GM04503 (cell line): Measurements from ENCODE around the gene HUNK.
A peak's percentile ranks its signal among the peaks of the same experiment; 100 is the strongest.

Experiments
- DNase-seq: peaks from one replicate; pipeline ENCODE4 v3.0.0-alpha.2; 2012; ENCODE audit warnings: low read depth

HUNK gene

GRCh38 chr21:31896019-31896418 is 23.2 kb downstream of the HUNK start:
- DNase-seq: no peak

- DNase-seq: peak; percentile 71
Observed at GRCh38 chr21:31897311-31897710, 24.5 kb downstream of the HUNK start.

GRCh38 chr21:31898933-31899630 is 26.3 kb downstream of the HUNK start:
- DNase-seq: no peak

GRCh38 chr21:31900121-31900895 is 27.5 kb downstream of the HUNK start:
- DNase-seq: no peak

- DNase-seq: no peak
Observed at GRCh38 chr21:31901315-31901714, 28.5 kb downstream of the HUNK start.

- DNase-seq: no peak
Observed at GRCh38 chr21:31902438-31902837, 29.6 kb downstream of the HUNK start.

GRCh38 chr21:31903896-31904295 is 31.1 kb downstream of the HUNK start:
- no peak for DNase-seq

GRCh38 chr21:31905503-31906451 is 33.0 kb downstream of the HUNK start:
- DNase-seq: no peak

- peak; percentile 79 for DNase-seq
Observed at GRCh38 chr21:31908106-31909031, 35.5 kb downstream of the HUNK start.

- DNase-seq: no peak
Observed at GRCh38 chr21:31909153-31910073, 36.6 kb downstream of the HUNK start.

- DNase-seq: no peak
Observed at GRCh38 chr21:31910074-31910470, 37.3 kb downstream of the HUNK start.

- peak; percentile 95 for DNase-seq
Observed at GRCh38 chr21:31911138-31911907, 38.5 kb downstream of the HUNK start.

GRCh38 chr21:31912501-31912900 is 39.7 kb downstream of the HUNK start:
- no peak for DNase-seq

- no peak for DNase-seq
Observed at GRCh38 chr21:31913182-31913608, 40.4 kb downstream of the HUNK start.

- DNase-seq: no peak
Observed at GRCh38 chr21:31914472-31914871, 41.7 kb downstream of the HUNK start.

- no peak for DNase-seq
Observed at GRCh38 chr21:31915566-31915965, 42.7 kb downstream of the HUNK start.

GRCh38 chr21:31917108-31917507 is 44.3 kb downstream of the HUNK start:
- DNase-seq: no peak

GRCh38 chr21:31918250-31918775 is 45.5 kb downstream of the HUNK start:
- no peak for DNase-seq

GRCh38 chr21:31920275-31920674 is 47.5 kb downstream of the HUNK start:
- no peak for DNase-seq
